ENCODE results near the gene TUT7. TPM values are rescaled to one million over a fixed set of nuclear protein-coding genes. Genes with fewer than 3 reads are reported as not detected.

Gene TUT7
- total and polyA plus RNA-seq, 4 experiments from 2014 or later: 9.5 to 64.1 (median 45.3) TPM

GRCh38 chr9:86280580-86280979, 73.6 kb downstream of the TUT7 start:
- Mint-ChIP-seq H3K36me3 (peaks cover 13 to 30% of the 10 kb centered on the region in 2 donors), H3K4me1 (peaks cover 34 to 55% (median 44%) of the 10 kb centered on the region in 4 donors), H3K4me3 (peak overlapping the region; percentile 39 to 98 (median 93)), H3K27me3 (no peaks in the 10 kb centered on the region), H3K27ac (peak overlapping the region in 3 of 7 donors; percentile 57 to 97 (median 91)), H3K9me3 (no peaks in the 10 kb centered on the region)
- intact Hi-C loops (cut with micrococcal nuclease): no loop called here
- Histone ChIP-seq H3K36me3 (ENCODE audit: insufficient read depth, low read length) (no peaks in the 10 kb centered on the region), H3K4me1 (ENCODE audit: insufficient read depth, low read length) (peaks cover 45% of the 10 kb centered on the region), H3K9me3 (ENCODE audit: control insufficient read depth in 1 of 2, low read length in 2 of 2) (no peaks in the 10 kb centered on the region), H3K27me3 (ENCODE audit: insufficient read depth, low read length) (no peaks in the 10 kb centered on the region), H3K4me3 (ENCODE audit: low read length in 2 of 2) (no peak overlapping the region), H3K27ac (ENCODE audit: low read depth, low read length) (no peak overlapping the region)
- CTCF ChIA-PET (ENCODE audit: partially characterized antibody): no interaction called here
- no peak for DNase-seq
- POLR2A ChIA-PET (ENCODE audit: partially characterized antibody): no interaction called here

GRCh38 chr9:86279839-86280238, 74.4 kb downstream of the TUT7 start:
- DNase-seq: no peak
- intact Hi-C loops (cut with micrococcal nuclease): no loop called here
- Mint-ChIP-seq H3K36me3 (peaks cover 15 to 30% of the 10 kb centered on the region in 2 donors), H3K9me3 (no peaks in the 10 kb centered on the region), H3K4me3 (peak overlapping the region in 7 of 8 donors; percentile 46 to 93 (median 64)), H3K27me3 (no peaks in the 10 kb centered on the region), H3K4me1 (peaks cover 34 to 59% (median 47%) of the 10 kb centered on the region in 4 donors), H3K27ac (peak overlapping the region in 4 of 7 donors; percentile 41 to 91 (median 54))
- Histone ChIP-seq H3K4me1 (ENCODE audit: insufficient read depth, low read length) (peaks cover 45% of the 10 kb centered on the region), H3K27ac (ENCODE audit: low read depth, low read length) (no peak overlapping the region), H3K36me3 (ENCODE audit: insufficient read depth, low read length) (peaks cover 2% of the 10 kb centered on the region), H3K9me3 (ENCODE audit: control insufficient read depth in 1 of 2, low read length in 2 of 2) (no peaks in the 10 kb centered on the region), H3K4me3 (ENCODE audit: low read length in 2 of 2) (no peak overlapping the region), H3K27me3 (ENCODE audit: insufficient read depth, low read length) (no peaks in the 10 kb centered on the region)
- ChIA-PET CTCF (ENCODE audit: partially characterized antibody) (no interaction called here), POLR2A (ENCODE audit: partially characterized antibody) (no interaction called here)

GRCh38 chr9:86277072-86277471, 77.1 kb downstream of the TUT7 start:
- Histone ChIP-seq H3K4me1 (ENCODE audit: insufficient read depth, low read length) (peaks cover 37% of the 10 kb centered on the region), H3K27me3 (ENCODE audit: insufficient read depth, low read length) (no peaks in the 10 kb centered on the region), H3K9me3 (ENCODE audit: control insufficient read depth in 1 of 2, low read length in 2 of 2) (no peaks in the 10 kb centered on the region), H3K4me3 (ENCODE audit: low read length in 2 of 2) (no peak overlapping the region), H3K36me3 (ENCODE audit: insufficient read depth, low read length) (peaks cover 21% of the 10 kb centered on the region), H3K27ac (ENCODE audit: low read depth, low read length) (no peak overlapping the region)
- CTCF ChIA-PET (ENCODE audit: partially characterized antibody): interaction anchor here (1.1 kb wide), 1 partner anchor 76 kb away, joined by 3 read pairs; no protein-coding TSS in a partner anchor
- peaks cover 31 to 58% (median 45%) of the 10 kb centered on the region in 4 donors for H3K4me1 Mint-ChIP-seq
- intact Hi-C loops (cut with micrococcal nuclease): no loop called here
- no peaks in the 10 kb centered on the region for H3K9me3 Mint-ChIP-seq
- no peak for DNase-seq
- POLR2A ChIA-PET (ENCODE audit: partially characterized antibody): no interaction called here
- peak overlapping the region in 1 of 7 donors; percentile 7 for H3K27ac Mint-ChIP-seq
- peak overlapping the region in 1 of 8 donors; percentile 3 for H3K4me3 Mint-ChIP-seq
- H3K27me3 Mint-ChIP-seq: no peaks in the 10 kb centered on the region
- peaks cover 31 to 39% of the 10 kb centered on the region in 2 donors for H3K36me3 Mint-ChIP-seq

GRCh38 chr9:86275962-86276361, 78.2 kb downstream of the TUT7 start:
- no peak overlapping the region for H3K27ac ChIP-seq (ENCODE audit: low read depth, low read length)
- peaks cover 29% of the 10 kb centered on the region for H3K4me1 ChIP-seq (ENCODE audit: insufficient read depth, low read length)
- POLR2A ChIA-PET (ENCODE audit: partially characterized antibody): no interaction called here
- H3K4me3 Mint-ChIP-seq: no peak overlapping the region
- intact Hi-C loops (cut with micrococcal nuclease): no loop called here
- no peaks in the 10 kb centered on the region for H3K9me3 ChIP-seq (ENCODE audit: control insufficient read depth in 1 of 2, low read length in 2 of 2)
- DNase-seq: no peak
- H3K27me3 ChIP-seq (ENCODE audit: insufficient read depth, low read length): no peaks in the 10 kb centered on the region
- H3K4me3 ChIP-seq (ENCODE audit: low read length in 2 of 2): no peak overlapping the region
- peaks cover 25 to 50% (median 39%) of the 10 kb centered on the region in 4 donors for H3K4me1 Mint-ChIP-seq
- CTCF ChIA-PET (ENCODE audit: partially characterized antibody): interaction anchor here (1.1 kb wide), 1 partner anchor 75 kb away, joined by 3 read pairs; no protein-coding TSS in a partner anchor
- H3K9me3 Mint-ChIP-seq: no peaks in the 10 kb centered on the region
- H3K36me3 Mint-ChIP-seq: peaks cover 42 to 46% of the 10 kb centered on the region in 2 donors
- no peaks in the 10 kb centered on the region for H3K27me3 Mint-ChIP-seq
- H3K27ac Mint-ChIP-seq: no peak overlapping the region
- peaks cover 27% of the 10 kb centered on the region for H3K36me3 ChIP-seq (ENCODE audit: insufficient read depth, low read length)

GRCh38 chr9:86274821-86275643, 79.2 kb downstream of the TUT7 start:
- no peak for DNase-seq
- CTCF ChIA-PET (ENCODE audit: partially characterized antibody): no interaction called here
- peaks cover 21% of the 10 kb centered on the region for H3K4me1 ChIP-seq (ENCODE audit: insufficient read depth, low read length)
- POLR2A ChIA-PET (ENCODE audit: partially characterized antibody): no interaction called here
- H3K27ac ChIP-seq (ENCODE audit: low read depth, low read length): no peak overlapping the region
- Mint-ChIP-seq H3K36me3 (peaks cover 44 to 46% of the 10 kb centered on the region in 2 donors), H3K27ac (no peak overlapping the region), H3K4me1 (peaks cover 20 to 45% (median 33%) of the 10 kb centered on the region in 4 donors), H3K9me3 (no peaks in the 10 kb centered on the region), H3K4me3 (no peak overlapping the region), H3K27me3 (no peaks in the 10 kb centered on the region)
- peaks cover 27% of the 10 kb centered on the region for H3K36me3 ChIP-seq (ENCODE audit: insufficient read depth, low read length)
- intact Hi-C loops (cut with micrococcal nuclease): no loop called here
- H3K9me3 ChIP-seq (ENCODE audit: control insufficient read depth in 1 of 2, low read length in 2 of 2): no peaks in the 10 kb centered on the region
- no peak overlapping the region for H3K4me3 ChIP-seq (ENCODE audit: low read length in 2 of 2)
- H3K27me3 ChIP-seq (ENCODE audit: insufficient read depth, low read length): no peaks in the 10 kb centered on the region

- ChIA-PET POLR2A (ENCODE audit: partially characterized antibody) (no interaction called here), CTCF (ENCODE audit: partially characterized antibody) (no interaction called here)
- Mint-ChIP-seq H3K36me3 (peaks cover 46% of the 10 kb centered on the region in 2 donors), H3K27ac (no peak overlapping the region), H3K4me1 (peaks cover 8 to 22% (median 17%) of the 10 kb centered on the region in 4 donors), H3K4me3 (no peak overlapping the region), H3K27me3 (no peaks in the 10 kb centered on the region), H3K9me3 (no peaks in the 10 kb centered on the region)
- no peak overlapping the region for H3K27ac ChIP-seq (ENCODE audit: low read depth, low read length)
- no peaks in the 10 kb centered on the region for H3K9me3 ChIP-seq (ENCODE audit: control insufficient read depth in 1 of 2, low read length in 2 of 2)
- H3K4me3 ChIP-seq (ENCODE audit: low read length in 2 of 2): no peak overlapping the region
- H3K36me3 ChIP-seq (ENCODE audit: insufficient read depth, low read length): peaks cover 30% of the 10 kb centered on the region
- no peak for DNase-seq
- H3K4me1 ChIP-seq (ENCODE audit: insufficient read depth, low read length): no peaks in the 10 kb centered on the region
- no peaks in the 10 kb centered on the region for H3K27me3 ChIP-seq (ENCODE audit: insufficient read depth, low read length)
- intact Hi-C loops (cut with micrococcal nuclease): no loop called here
Measured at GRCh38 chr9:86272221-86272620, 82.0 kb downstream of the TUT7 start.

GRCh38 chr9:86263876-86264275, 90.3 kb downstream of the TUT7 start:
- DNase-seq: no peak
- Histone ChIP-seq H3K27me3 (ENCODE audit: insufficient read depth, low read length) (no peaks in the 10 kb centered on the region), H3K4me3 (ENCODE audit: low read length in 2 of 2) (no peak overlapping the region), H3K9me3 (ENCODE audit: control insufficient read depth in 1 of 2, low read length in 2 of 2) (no peaks in the 10 kb centered on the region), H3K27ac (ENCODE audit: low read depth, low read length) (no peak overlapping the region), H3K4me1 (ENCODE audit: insufficient read depth, low read length) (no peaks in the 10 kb centered on the region), H3K36me3 (ENCODE audit: insufficient read depth, low read length) (peaks cover 17% of the 10 kb centered on the region)
- Mint-ChIP-seq H3K9me3 (no peaks in the 10 kb centered on the region), H3K36me3 (peaks cover 53 to 57% of the 10 kb centered on the region in 2 donors), H3K4me1 (peaks cover 0 to 3% (median 0%) of the 10 kb centered on the region in 4 donors), H3K27me3 (no peaks in the 10 kb centered on the region), H3K27ac (peak overlapping the region in 1 of 7 donors; percentile 30), H3K4me3 (no peak overlapping the region)
- ChIA-PET CTCF (ENCODE audit: partially characterized antibody) (no interaction called here), POLR2A (ENCODE audit: partially characterized antibody) (no interaction called here)
- intact Hi-C loops (cut with micrococcal nuclease): no loop called here
